KOPT-K1 (cell line): Measurements from ENCODE around the gene MED8.
A peak's percentile ranks its signal among the peaks of the same experiment; 100 is the strongest.
"Not testable (repeated sequence)": the region's sequence is repeated elsewhere in the genome, so short reads cannot be mapped to it uniquely, and the experiment has no call there.

ENCODE experiments used
- H3K27ac ChIP-seq: fragments of 200-600 bp; sonication (generic); 2 replicates; pipeline ENCODE4 v1.5.1; 2016; ENCODE audit warnings: antibody characterized with exemption, mild to moderate bottlenecking, low read depth, low read length; ENCODE audit not compliant: poor library complexity, severe bottlenecking
- H3K36me3 ChIP-seq: fragments of 200-600 bp; sonication (generic); 2 replicates; pipeline ENCODE4 v1.5.1; 2017; ENCODE audit warnings: antibody characterized with exemption, mild to moderate bottlenecking, low read length, moderate library complexity; ENCODE audit not compliant: insufficient read depth
- H3K9me3 ChIP-seq: fragments of 200-600 bp; sonication (generic); 2 replicates; pipeline ENCODE4 v1.5.1; 2017; ENCODE audit warnings: antibody characterized with exemption, low read length, mild to moderate bottlenecking; ENCODE audit not compliant: insufficient read depth, poor library complexity, severe bottlenecking

The MED8 gene

GRCh38 chr1:43379476-43379875 lies 10.1 kb downstream of the MED8 start:
- peaks cover 33% of the 10 kb centered on the region for H3K36me3 ChIP-seq
- no peak overlapping the region for H3K27ac ChIP-seq
- no peaks in the 10 kb centered on the region for H3K9me3 ChIP-seq

DNA sequence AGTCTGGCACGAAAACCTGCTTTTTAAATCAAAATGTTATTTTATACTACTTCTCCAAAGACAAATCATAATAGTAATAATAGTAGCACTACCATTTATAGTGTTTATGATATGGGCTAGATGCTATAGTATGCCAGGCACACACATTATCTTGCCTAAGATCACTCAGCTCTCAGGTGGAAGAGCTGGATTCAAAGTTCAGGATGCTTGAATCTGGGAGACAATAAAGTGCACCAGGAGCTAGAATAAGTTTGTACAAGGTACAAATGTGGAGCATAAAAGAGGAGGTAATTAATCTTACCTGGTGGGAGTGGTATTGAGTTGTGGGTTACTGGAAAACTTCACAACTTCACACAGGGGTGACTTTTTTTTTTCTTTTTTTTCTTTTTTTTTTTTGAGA lies 11.8 kb downstream of the MED8 start:
- H3K36me3 ChIP-seq, result peaks cover 17% of the 10 kb centered on the region
- H3K27ac ChIP-seq, result no peak overlapping the region
- no peaks in the 10 kb centered on the region for H3K9me3 ChIP-seq

- H3K36me3 ChIP-seq, result peaks cover 6% of the 10 kb centered on the region; the same call in 1 of the 2 replicates
- no peaks in the 10 kb centered on the region for H3K9me3 ChIP-seq
- no peak overlapping the region for H3K27ac ChIP-seq
Measured at GRCh38 chr1:43376723-43377235, 12.8 kb downstream of the MED8 start.

- H3K36me3 ChIP-seq, result no peaks in the 10 kb centered on the region
- no peaks in the 10 kb centered on the region for H3K9me3 ChIP-seq
- H3K27ac ChIP-seq, result no peak overlapping the region
Measured at GRCh38 chr1:43373066-43373940, 16.3 kb downstream of the MED8 start.

DNA sequence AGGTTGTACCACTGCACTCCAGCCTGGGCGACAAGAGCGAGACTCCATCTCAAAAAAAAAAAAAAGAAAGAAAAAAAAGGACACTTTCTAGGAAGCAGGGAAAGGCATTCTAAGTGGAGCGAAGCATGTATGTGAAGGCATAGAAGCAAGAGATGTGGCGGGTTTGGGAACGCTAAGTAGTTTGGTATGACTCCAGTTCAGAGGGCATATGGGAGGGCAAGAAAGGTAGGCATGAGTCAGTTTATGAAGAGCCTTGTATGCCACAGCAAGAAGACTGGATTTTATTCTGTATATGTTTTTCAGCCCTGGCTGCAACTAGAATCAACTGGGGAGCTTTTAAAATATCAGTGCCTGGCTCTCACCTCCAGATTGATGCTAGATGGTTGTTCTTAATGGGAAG lies 17.4 kb downstream of the MED8 start:
- Histone ChIP-seq H3K36me3 (no peaks in the 10 kb centered on the region), H3K9me3 (no peaks in the 10 kb centered on the region), H3K27ac (no peak overlapping the region)

DNA sequence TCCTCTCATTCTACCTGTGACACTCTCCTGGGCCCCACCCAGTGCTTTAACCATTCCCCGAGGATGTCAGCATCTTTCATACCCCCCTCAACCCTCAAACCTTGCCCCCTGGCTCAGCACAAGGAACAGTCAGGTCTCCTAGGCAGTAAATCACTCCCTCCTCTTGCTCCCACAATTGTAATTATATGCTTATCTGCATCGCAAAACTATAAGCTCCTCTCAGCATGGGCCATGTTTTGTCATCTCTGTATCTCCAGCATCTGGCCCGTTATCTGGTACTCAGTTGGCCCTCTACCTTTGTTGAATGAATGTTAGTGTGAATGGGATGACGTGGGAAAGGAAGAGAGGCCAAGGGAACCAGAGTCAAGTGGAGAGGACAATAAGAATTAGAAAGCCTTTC lies 19.0 kb downstream of the MED8 start:
- Histone ChIP-seq H3K36me3 (no peaks in the 10 kb centered on the region), H3K9me3 (no peaks in the 10 kb centered on the region), H3K27ac (no peak overlapping the region)

- H3K36me3 ChIP-seq, H3K27ac ChIP-seq, H3K9me3 ChIP-seq: not testable (repeated sequence)
Measured at GRCh38 chr1:43369779-43370178, 19.8 kb downstream of the MED8 start.

DNA sequence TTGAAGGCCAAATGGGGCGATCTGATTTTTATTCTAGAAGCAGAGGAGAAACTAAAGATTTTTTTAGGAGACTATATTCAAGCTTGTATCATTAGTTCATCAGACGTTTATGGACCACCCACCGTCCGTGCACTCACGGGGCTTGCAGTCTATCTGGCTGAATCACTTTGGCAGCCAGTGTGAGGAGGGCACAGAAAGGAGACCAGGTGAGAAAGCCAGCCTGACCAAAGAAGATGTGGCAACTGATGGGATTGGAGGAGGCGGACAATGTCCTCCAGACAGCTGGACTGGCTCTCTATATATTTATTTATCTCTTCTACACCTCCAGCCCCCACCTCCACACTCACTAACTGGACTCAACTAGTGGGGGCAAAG lies 21.0 kb downstream of the MED8 start:
- H3K27ac ChIP-seq, result peak overlapping the region; percentile 90
- peaks cover 18% of the 10 kb centered on the region for H3K36me3 ChIP-seq
- no peaks in the 10 kb centered on the region for H3K9me3 ChIP-seq

GRCh38 chr1:43367904-43368645 lies 21.5 kb downstream of the MED8 start, which contains the start of gene ELOVL1:
TSS of gene ELOVL1 (minus strand) at chr1:43368011. CDS start at chr1:43365609, 2,402 bp downstream.
- peak within 1 kb of the TSS; percentile 90 for H3K27ac ChIP-seq
- H3K9me3 ChIP-seq, result no peaks in the 10 kb centered on the region
- peaks cover 24% of the 10 kb centered on the region for H3K36me3 ChIP-seq

DNA sequence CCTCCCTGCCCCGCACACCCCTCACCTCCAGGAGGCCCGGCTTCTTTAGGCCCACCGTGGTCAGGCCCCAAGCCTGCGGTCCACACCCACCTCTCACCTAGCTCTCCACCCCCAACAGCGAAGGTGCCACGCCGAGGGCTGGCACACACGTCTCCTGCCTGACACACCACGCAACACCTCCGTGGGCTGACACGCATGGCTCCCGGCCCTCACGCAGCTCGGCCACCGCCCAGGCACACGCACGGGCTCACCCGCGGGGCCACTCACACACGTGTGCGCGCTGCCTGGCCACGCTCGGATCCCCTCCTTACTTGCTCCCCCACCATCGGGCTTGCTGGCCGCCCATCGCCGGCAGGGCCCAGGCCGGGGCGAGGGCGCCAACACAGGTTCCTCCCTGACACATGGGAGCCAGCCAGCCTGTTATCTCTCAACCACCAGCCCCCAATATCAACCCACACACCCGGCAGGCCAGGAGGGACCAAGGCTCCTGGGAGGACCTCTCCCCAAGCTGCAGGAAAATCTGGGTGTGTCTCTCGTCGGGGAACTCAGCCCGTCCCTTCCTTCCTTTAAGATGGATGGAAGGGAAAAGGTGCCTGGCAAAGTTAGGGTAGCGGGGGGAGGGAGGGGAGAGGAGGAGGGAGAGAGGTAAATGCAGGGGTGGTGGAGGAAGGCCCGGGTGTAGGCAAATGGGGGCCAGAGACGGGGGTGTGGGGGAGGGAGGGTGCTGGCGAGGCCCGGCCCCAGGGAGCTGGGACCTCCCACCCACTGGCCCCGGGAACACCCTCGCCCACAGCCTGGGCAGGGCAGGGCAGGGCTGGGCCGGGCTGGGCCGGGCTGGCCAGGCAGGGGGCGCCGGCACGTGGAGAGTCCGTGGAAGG lies 22.3 kb downstream of the MED8 start:
- peak overlapping the region; percentile 90 for H3K27ac ChIP-seq
- H3K9me3 ChIP-seq, result no peaks in the 10 kb centered on the region
- H3K36me3 ChIP-seq, result peaks cover 32% of the 10 kb centered on the region

- no peaks in the 10 kb centered on the region for H3K9me3 ChIP-seq
- peaks cover 38% of the 10 kb centered on the region for H3K36me3 ChIP-seq
- peak overlapping the region; percentile 90 for H3K27ac ChIP-seq
Measured at GRCh38 chr1:43366601-43367025, 23.0 kb downstream of the MED8 start.

DNA sequence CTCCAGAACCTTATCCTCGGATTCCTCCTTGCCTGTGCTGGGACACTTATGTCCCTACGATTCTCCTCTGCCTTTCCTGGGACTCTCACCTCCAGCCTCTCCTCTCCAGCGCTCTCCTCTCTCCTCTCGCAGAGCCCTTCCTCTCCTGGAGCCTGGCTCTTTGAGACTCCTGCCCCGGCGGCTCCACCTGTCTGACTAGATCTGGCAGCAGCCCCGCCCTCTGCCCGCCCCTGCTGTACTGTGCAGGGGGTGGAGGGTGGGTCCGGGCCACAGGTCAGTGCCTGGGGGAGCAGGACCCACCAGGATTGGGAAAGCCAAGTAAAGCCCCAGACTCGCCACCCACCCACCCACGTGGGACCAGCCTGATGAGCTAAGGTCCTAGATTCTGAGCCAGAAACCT lies 23.4 kb downstream of the MED8 start:
- peaks cover 43% of the 10 kb centered on the region for H3K36me3 ChIP-seq
- peak overlapping the region; percentile 90 for H3K27ac ChIP-seq
- no peaks in the 10 kb centered on the region for H3K9me3 ChIP-seq

- H3K36me3 ChIP-seq, result peaks cover 48% of the 10 kb centered on the region
- no peaks in the 10 kb centered on the region for H3K9me3 ChIP-seq
- H3K27ac ChIP-seq, result no peak overlapping the region
Measured at GRCh38 chr1:43365678-43366077, 23.9 kb downstream of the MED8 start.

DNA sequence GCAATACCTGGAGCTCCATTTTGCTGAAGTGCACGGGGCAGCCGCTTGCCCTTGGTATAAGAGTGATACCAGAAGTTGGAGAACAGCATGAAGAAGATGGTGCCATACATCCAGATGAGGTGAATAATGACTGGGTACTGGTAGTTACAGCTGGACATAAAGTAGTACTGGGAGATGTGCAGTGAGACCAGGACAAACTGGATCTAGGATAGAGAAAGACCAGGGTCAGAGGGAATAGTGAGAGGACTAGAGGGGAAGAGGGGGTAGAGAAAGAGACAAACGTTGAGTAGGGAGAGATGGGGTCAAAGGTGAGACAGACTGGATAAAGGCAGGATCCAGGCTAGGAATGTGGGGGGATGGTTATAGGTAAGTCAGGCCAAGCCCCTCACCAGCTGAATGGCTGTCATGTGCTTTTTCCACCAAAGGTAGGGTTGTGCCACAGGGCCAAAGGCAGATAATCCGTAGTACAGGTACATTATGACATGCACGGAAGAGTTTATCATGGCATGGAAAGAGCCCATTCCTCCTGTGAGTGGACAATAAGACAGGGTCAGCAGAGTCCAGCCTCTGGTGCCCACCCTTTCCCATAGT lies 25.6 kb downstream of the MED8 start:
- no peak overlapping the region for H3K27ac ChIP-seq
- H3K9me3 ChIP-seq, result no peaks in the 10 kb centered on the region
- peaks cover 60% of the 10 kb centered on the region for H3K36me3 ChIP-seq
